HepG2 (cell line): ENCODE results near the gene MED9. TPM values are rescaled to one million over a fixed set of nuclear protein-coding genes. Genes with fewer than 3 reads are reported as not detected.

Experiments
- ASH2L ChIP-seq: fragments of 300-600, 200-600 bp; sonication (generic); IDR thresholded peaks from 2 replicates; pipeline ENCODE4 v1.7.0; 2017; ENCODE audit warnings: low read depth, mild to moderate bottlenecking, moderate library complexity, mixed read lengths, low read length; ENCODE audit not compliant: insufficient read length
- CHCHD3 ChIP-seq: sonication (generic); formaldehyde crosslinking; IDR thresholded peaks from 2 replicates; pipeline ENCODE4 v1.8.0; 2022; ENCODE audit warnings: mild to moderate bottlenecking, missing genetic modification reagents, moderate library complexity
- HNRNPL ChIP-seq: fragments of 200-400 bp; formaldehyde crosslinking; IDR thresholded peaks from 2 replicates; pipeline ENCODE4 v1.6.1; 2017; ENCODE audit warnings: mild to moderate bottlenecking, low read depth, low read length
- HOXA7 ChIP-seq: sonication (generic); formaldehyde crosslinking; IDR thresholded peaks from 2 replicates; pipeline ENCODE4 v1.8.1; 2022; ENCODE audit warnings: mild to moderate bottlenecking, missing genetic modification reagents, moderate library complexity
- PAWR ChIP-seq: sonication (generic); formaldehyde crosslinking; IDR thresholded peaks from 2 replicates; pipeline ENCODE4 v1.4.0; 2020; ENCODE audit warnings: missing genetic modification reagents, mild to moderate bottlenecking, borderline replicate concordance
- SRSF4 ChIP-seq: fragments of 200-400 bp; formaldehyde crosslinking; IDR thresholded peaks from one replicate; pipeline ENCODE4 v1.6.1; 2018; ENCODE audit warnings: mild to moderate bottlenecking, low read depth, low read length, moderate library complexity; ENCODE audit not compliant: poor library complexity, severe bottlenecking
- TMF1 ChIP-seq: sonication (generic); formaldehyde crosslinking; IDR thresholded peaks from 2 replicates; pipeline ENCODE4 v1.8.1; 2022; ENCODE audit warnings: low read depth, missing genetic modification reagents
- TSC22D2 ChIP-seq: sonication (generic); formaldehyde crosslinking; IDR thresholded peaks from 2 replicates; pipeline ENCODE4 v1.5.1; 2020; ENCODE audit warnings: missing genetic modification reagents, mild to moderate bottlenecking, borderline replicate concordance
- ZNF136 ChIP-seq: sonication (generic); formaldehyde crosslinking; IDR thresholded peaks from 2 replicates; pipeline ENCODE4 v1.8.1; 2022; ENCODE audit warnings: low read depth, mild to moderate bottlenecking, moderate library complexity, missing genetic modification reagents
- ZNF552 ChIP-seq: sonication (generic); formaldehyde crosslinking; IDR thresholded peaks from 2 replicates; pipeline ENCODE4 v1.9.0; 2022; ENCODE audit warnings: missing genetic modification reagents, mild to moderate bottlenecking, borderline replicate concordance
- ZNF563 ChIP-seq: sonication (generic); formaldehyde crosslinking; IDR thresholded peaks from 2 replicates; pipeline ENCODE4 v1.8.0; 2022; ENCODE audit warnings: mild to moderate bottlenecking, moderate library complexity, missing genetic modification reagents
- ZNF777 ChIP-seq: sonication (generic); formaldehyde crosslinking; IDR thresholded peaks from 2 replicates; pipeline ENCODE4 v1.4.0; 2020; ENCODE audit warnings: missing genetic modification reagents
- ZNF878 ChIP-seq: sonication (generic); formaldehyde crosslinking; IDR thresholded peaks from 2 replicates; pipeline ENCODE4 v1.8.1; 2023; ENCODE audit warnings: mild to moderate bottlenecking, missing genetic modification reagents, moderate library complexity
- polyA plus RNA-seq, 8 experiments: library from polyadenylated mRNA; depleted of rRNA in 3 of 8; stranded (reverse) in 7 of 8; unstranded in 1 of 8; fragments of >200 nt; fragmentation: Illumina TruSeq in 4 of 8; extraction: Trizol in 4 of 8; gene quantifications; 2 replicates each; pipeline versions ENCODE4 v1.2.1 to v1.2.3, GENCODE V29; 2011 to 2016; ENCODE audit warnings: low read depth in 4 of 8, missing spikeins in 1 of 8, mixed read lengths in 1 of 8; ENCODE audit not compliant: insufficient read depth in 1 of 8
- total RNA-seq, 5 experiments: library from RNA; depleted of rRNA; stranded (reverse); fragments of >200 nt; fragmentation: Illumina TruSeq; extraction: Trizol; gene quantifications; 2 replicates each; pipeline ENCODE4 v1.2.3, GENCODE V29; 2016; ENCODE audit warnings: low read depth in 1 of 5
- TF ChIP-seq, protein P1 (sequence below): sonication (generic); formaldehyde crosslinking; IDR thresholded peaks from 2 replicates; pipeline ENCODE4 v1.4.0; 2020; ENCODE audit warnings: mild to moderate bottlenecking, missing genetic modification reagents, borderline replicate concordance
- TF ChIP-seq, protein P2 (sequence below): sonication (generic); formaldehyde crosslinking; conservative IDR thresholded peaks from 2 replicates; pipeline ENCODE4 v1.4.0; 2020; ENCODE audit warnings: mild to moderate bottlenecking, missing genetic modification reagents, moderate library complexity
- TF ChIP-seq, protein P3 (sequence below): sonication (generic); IDR thresholded peaks from 2 replicates; pipeline ENCODE4 v1.6.1; 2016; ENCODE audit warnings: low read depth, borderline replicate concordance
- TF ChIP-seq, protein P4 (sequence below): sonication (generic); formaldehyde crosslinking; IDR thresholded peaks from 2 replicates; pipeline ENCODE4 v1.4.0; 2020; ENCODE audit warnings: missing genetic modification reagents
- TF ChIP-seq, protein P5 (sequence below): sonication (generic); formaldehyde crosslinking; IDR thresholded peaks from 2 replicates; pipeline ENCODE4 v1.4.0; 2020; ENCODE audit warnings: missing genetic modification reagents

Gene MED9
- total and polyA plus RNA-seq, 2 of the 13 experiments (the other 11 are each of a cell fraction or from before 2014, with no cell fraction given): 11.9 to 15.1 TPM

DNA sequence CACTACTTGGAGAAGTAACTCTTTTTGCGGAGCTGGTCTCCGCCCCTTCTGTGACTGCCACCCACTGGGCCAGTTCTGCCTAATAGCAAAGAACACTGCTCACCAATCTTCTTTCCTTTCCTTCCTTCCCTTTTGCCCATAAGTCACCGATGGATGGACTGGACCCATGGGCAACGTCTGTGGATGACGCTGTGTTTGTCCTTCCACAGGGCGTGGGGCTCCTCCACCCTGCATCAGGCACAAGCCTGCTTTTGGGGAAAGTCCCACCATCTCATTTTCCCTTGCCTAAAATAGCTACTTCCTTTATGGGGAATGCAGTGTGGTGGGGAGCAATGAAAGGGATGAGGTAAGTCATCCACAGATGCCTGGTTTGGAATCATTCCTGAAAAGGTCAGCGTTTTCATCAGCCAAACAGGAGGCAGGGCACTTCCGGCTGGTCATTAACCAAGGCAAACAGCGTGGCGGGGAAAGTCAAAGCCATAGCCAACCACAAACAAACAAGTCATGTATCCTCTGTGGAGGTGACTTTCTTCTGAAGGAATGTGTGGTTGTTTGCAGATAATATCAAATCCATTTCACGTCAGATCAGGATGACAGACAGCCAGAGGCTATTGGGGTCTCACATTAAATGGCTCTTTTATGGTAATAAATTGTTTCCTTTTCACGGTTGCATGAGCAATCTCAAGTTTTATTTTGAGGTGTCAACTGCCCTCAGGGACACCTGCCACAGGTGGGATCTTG is 30.7 kb upstream of the MED9 start (continued):
- TF ChIP-seq, protein P1, sequence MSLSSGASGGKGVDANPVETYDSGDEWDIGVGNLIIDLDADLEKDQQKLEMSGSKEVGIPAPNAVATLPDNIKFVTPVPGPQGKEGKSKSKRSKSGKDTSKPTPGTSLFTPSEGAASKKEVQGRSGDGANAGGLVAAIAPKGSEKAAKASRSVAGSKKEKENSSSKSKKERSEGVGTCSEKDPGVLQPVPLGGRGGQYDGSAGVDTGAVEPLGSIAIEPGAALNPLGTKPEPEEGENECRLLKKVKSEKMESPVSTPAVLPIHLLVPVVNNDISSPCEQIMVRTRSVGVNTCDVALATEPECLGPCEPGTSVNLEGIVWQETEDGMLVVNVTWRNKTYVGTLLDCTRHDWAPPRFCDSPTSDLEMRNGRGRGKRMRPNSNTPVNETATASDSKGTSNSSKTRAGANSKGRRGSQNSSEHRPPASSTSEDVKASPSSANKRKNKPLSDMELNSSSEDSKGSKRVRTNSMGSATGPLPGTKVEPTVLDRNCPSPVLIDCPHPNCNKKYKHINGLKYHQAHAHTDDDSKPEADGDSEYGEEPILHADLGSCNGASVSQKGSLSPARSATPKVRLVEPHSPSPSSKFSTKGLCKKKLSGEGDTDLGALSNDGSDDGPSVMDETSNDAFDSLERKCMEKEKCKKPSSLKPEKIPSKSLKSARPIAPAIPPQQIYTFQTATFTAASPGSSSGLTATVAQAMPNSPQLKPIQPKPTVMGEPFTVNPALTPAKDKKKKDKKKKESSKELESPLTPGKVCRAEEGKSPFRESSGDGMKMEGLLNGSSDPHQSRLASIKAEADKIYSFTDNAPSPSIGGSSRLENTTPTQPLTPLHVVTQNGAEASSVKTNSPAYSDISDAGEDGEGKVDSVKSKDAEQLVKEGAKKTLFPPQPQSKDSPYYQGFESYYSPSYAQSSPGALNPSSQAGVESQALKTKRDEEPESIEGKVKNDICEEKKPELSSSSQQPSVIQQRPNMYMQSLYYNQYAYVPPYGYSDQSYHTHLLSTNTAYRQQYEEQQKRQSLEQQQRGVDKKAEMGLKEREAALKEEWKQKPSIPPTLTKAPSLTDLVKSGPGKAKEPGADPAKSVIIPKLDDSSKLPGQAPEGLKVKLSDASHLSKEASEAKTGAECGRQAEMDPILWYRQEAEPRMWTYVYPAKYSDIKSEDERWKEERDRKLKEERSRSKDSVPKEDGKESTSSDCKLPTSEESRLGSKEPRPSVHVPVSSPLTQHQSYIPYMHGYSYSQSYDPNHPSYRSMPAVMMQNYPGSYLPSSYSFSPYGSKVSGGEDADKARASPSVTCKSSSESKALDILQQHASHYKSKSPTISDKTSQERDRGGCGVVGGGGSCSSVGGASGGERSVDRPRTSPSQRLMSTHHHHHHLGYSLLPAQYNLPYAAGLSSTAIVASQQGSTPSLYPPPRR: peak; percentile 98
- TF ChIP-seq CHCHD3 (CRISPR knock-in tag) (no peak), ZNF563 (no peak), HOXA7 (no peak), TSC22D2 (CRISPR knock-in tag) (no peak), HNRNPL (no peak), ZNF552 (CRISPR knock-in tag) (no peak), ZNF777 (CRISPR knock-in tag) (no peak), ASH2L (peak; percentile 18), ZNF878 (CRISPR knock-in tag) (peak; percentile 80; the same call in 1 of the 2 replicates), SRSF4 (no peak), TMF1 (CRISPR knock-in tag) (0 out of 2 replicates have a peak, but pooled peaks have one; percentile 6), PAWR (CRISPR knock-in tag) (no peak), ZNF136 (CRISPR knock-in tag) (no peak)
- TF ChIP-seq, protein P2, sequence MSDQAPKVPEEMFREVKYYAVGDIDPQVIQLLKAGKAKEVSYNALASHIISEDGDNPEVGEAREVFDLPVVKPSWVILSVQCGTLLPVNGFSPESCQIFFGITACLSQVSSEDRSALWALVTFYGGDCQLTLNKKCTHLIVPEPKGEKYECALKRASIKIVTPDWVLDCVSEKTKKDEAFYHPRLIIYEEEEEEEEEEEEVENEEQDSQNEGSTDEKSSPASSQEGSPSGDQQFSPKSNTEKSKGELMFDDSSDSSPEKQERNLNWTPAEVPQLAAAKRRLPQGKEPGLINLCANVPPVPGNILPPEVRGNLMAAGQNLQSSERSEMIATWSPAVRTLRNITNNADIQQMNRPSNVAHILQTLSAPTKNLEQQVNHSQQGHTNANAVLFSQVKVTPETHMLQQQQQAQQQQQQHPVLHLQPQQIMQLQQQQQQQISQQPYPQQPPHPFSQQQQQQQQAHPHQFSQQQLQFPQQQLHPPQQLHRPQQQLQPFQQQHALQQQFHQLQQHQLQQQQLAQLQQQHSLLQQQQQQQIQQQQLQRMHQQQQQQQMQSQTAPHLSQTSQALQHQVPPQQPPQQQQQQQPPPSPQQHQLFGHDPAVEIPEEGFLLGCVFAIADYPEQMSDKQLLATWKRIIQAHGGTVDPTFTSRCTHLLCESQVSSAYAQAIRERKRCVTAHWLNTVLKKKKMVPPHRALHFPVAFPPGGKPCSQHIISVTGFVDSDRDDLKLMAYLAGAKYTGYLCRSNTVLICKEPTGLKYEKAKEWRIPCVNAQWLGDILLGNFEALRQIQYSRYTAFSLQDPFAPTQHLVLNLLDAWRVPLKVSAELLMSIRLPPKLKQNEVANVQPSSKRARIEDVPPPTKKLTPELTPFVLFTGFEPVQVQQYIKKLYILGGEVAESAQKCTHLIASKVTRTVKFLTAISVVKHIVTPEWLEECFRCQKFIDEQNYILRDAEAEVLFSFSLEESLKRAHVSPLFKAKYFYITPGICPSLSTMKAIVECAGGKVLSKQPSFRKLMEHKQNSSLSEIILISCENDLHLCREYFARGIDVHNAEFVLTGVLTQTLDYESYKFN: peak; percentile 96
- TF ChIP-seq, protein P3, sequence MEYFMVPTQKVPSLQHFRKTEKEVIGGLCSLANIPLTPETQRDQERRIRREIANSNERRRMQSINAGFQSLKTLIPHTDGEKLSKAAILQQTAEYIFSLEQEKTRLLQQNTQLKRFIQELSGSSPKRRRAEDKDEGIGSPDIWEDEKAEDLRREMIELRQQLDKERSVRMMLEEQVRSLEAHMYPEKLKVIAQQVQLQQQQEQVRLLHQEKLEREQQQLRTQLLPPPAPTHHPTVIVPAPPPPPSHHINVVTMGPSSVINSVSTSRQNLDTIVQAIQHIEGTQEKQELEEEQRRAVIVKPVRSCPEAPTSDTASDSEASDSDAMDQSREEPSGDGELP: peak; percentile 59; the same call in 1 of the 2 replicates
- TF ChIP-seq, protein P4, sequence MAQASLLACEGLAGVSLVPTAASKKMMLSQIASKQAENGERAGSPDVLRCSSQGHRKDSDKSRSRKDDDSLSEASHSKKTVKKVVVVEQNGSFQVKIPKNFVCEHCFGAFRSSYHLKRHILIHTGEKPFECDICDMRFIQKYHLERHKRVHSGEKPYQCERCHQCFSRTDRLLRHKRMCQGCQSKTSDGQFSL: no peak
- TF ChIP-seq, protein P5, sequence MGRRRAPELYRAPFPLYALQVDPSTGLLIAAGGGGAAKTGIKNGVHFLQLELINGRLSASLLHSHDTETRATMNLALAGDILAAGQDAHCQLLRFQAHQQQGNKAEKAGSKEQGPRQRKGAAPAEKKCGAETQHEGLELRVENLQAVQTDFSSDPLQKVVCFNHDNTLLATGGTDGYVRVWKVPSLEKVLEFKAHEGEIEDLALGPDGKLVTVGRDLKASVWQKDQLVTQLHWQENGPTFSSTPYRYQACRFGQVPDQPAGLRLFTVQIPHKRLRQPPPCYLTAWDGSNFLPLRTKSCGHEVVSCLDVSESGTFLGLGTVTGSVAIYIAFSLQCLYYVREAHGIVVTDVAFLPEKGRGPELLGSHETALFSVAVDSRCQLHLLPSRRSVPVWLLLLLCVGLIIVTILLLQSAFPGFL (CRISPR knock-in tag): no peak
